GM19463 (cell line): ENCODE results near the gene UBE2R2.
"Not testable (repeated sequence)": the region's sequence is repeated elsewhere in the genome, so short reads cannot be mapped to it uniquely, and the experiment has no call there.

Source experiments
- ATAC-seq: cut with Tn5 transposase; IDR thresholded peaks from one replicate; pipeline ENCODE4 v1.9.1; 2021; ENCODE audit warnings: mild to moderate bottlenecking, moderate library complexity; ENCODE audit not compliant: unreplicated experiment

Gene UBE2R2

DNA sequence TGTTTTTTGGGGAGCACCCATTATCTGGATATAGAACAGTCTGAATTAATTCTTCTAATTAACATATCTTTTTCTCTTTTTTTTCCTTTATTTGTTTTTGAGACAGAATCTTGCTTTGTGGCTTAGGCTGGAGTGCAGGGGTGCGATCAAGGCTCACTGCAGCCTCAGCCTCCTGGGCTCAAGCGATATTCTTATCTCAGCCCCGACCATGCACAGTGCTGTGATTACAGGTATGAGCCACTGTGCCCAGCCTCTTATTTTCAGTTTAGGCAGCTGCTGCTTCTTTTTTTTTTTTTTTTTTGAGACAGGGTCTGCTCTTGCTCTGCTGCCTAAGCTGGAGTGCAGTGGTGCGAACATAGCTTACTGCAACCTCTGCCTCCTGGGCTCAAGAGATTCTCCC, 20.2 kb downstream of the UBE2R2 start:
- no peak for ATAC-seq

DNA sequence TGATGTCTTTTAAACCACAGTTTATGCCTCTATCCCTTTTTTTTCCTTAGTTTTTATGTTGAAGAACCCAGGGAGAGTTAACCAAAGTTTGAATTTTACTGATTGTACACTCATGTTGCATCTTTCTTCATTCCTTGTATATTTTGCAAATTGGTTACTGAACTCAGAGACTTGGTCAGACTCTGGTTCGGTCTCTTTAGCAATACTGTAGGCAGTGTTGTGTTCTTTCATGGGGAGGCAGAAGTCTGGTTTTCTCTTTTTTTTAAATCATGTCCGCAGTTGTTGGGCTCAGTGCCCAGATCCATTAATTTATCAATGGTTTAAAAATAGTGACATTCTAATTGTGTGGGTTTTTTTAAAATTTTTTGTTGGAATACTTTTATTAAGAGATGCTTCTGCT, 23.4 kb downstream of the UBE2R2 start:
- ATAC-seq = no peak

DNA sequence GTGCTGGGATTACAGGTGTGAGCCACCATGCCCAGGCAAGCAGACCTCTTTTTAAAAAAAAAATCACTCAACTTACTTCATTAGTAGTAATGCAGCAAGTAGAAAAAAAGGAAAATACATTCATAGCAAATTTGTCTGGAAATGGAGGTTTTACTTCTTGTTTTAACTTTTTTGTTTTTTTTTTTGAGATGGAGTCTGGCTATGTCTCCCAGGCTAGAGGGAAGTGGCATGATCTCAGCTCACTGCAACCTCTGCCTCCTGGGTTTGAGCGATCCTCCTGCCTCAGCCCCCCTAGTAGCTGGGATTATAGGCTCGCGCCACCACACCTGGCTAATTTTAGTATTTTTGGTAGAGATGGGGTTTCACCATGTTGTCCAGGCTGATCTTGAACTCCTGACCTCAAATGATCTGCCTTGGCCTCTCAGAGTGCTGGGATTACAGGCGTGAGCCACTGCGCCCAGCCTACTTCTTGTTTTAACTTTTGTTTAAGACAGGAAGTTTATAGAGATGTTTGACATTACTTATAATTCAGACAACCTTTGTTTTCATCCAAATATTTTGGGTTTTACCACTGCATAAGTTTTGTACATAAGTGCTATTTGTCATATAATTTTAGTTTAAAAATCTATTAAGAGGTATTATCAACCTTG, 26.5 kb downstream of the UBE2R2 start:
- no peak for ATAC-seq

DNA sequence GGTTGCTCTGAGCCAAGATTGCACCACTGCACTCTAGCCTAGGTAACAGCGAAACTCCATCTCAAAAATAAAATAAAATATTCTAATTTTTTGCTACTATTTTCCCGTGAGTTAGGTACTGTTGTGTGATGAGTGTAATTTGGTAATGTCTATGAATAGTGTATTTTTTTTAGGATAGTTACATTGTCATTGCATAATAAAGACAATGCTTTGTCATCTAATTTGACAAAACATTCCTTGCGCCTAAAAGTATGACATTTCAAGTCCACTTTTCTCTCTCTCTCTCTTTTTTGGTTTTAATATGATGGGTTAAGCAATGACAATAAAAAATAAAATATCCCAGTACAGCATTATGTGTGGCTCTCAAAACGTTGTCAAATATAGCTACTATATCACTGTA, 29.3 kb downstream of the UBE2R2 start:
- ATAC-seq = no peak

DNA sequence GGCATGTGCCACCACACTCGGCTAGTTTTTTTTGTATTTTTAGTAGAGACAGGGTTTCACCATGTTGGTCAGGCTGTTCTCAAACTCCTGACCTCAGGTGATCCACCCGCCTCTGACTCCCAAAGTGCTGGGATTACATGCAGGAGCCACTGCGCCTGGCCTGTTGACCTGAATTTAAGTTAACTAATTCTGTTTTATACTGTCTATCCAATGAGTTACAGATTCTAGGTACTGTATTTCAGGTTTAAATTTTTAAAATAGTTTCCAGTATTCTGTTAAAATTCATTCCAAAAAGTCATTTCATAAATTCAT, 30.9 kb downstream of the UBE2R2 start:
- ATAC-seq = not testable (repeated sequence)

DNA sequence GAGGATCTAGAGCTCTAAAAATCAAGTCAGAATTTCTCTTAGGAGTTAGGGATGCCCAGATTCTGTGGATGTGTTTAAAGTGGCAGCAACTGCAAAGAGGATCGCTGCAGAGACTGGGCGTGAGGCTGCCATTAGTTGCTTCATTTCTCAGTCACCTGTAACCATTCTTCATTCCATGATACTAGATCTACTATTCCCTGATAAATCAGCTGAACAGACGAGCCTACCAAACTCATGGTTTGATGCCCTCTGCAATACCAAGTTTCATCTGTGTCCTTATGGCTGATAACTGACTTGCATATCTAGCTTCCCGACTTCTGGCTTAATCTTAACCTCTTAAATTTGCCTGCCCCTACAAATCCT, 33.3 kb downstream of the UBE2R2 start:
- no peak for ATAC-seq

DNA sequence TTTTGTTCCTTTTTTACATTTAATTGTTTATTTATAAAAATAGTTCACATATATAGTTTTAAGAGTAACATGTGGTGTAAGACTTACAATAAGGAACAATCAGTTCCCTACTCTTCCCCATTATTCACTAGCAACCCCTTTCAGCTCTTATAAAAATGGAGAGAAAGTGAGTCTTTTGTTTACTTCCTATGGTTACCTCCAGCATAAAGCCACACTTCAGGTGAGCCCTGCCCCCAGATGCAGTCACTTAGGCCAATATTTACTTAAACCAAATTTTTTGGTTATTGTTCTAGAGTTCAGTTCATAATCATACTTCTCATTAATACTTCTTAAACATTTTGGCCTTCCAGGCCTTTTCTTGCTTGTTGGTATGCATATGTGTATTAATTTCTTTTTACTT, 33.7 kb downstream of the UBE2R2 start:
- ATAC-seq = no peak

GRCh38 chr9:33851301-33851700, 34.3 kb downstream of the UBE2R2 start:
- no peak for ATAC-seq

DNA sequence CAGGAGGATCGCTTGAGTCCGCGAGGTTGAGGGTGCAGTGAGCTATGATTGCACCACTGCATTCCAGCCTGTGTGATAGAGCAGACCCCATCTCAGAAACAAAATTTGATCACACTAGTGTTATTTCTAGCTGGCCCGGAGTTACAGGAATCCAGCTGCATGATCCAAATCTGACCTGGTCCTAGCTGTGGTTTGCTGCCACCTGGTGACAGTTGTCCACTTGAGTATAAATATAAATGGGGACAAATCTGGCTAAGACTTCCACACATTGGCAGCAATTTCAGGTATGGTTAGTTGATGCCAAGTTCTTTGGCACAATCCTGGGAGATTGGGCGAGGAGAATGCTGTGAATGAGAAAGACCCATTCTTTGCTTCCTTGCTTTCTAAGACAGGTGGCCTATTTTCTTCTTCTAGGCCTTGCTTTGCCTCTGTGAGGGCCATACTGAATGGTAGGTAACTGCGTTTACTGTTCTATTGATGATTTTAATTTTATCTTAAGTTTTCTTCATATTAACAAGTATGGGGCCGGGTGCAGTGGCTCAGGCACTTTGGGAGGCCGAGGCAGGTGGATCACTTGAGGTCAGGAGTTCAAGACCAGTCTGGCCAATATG, 35.4 kb downstream of the UBE2R2 start:
- no peak for ATAC-seq

DNA sequence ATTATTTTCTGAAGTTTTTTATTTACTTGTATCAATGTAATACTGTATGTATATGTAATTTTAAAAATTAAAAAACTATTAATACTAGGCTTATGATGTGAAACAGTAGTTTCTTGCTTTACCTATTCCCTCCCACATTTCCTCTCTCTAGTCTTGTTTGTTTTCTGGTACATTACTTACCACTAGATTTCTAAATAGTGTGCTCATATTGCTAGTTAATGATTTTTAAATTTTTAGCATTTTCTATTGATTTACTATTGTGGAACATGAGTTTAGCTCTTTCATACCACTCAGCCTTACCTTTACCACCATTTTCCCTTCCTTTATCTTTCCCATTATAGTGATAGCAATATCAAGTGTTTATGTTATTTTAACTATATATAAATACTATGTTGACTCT, 39.3 kb downstream of the UBE2R2 start:
- no peak for ATAC-seq

DNA sequence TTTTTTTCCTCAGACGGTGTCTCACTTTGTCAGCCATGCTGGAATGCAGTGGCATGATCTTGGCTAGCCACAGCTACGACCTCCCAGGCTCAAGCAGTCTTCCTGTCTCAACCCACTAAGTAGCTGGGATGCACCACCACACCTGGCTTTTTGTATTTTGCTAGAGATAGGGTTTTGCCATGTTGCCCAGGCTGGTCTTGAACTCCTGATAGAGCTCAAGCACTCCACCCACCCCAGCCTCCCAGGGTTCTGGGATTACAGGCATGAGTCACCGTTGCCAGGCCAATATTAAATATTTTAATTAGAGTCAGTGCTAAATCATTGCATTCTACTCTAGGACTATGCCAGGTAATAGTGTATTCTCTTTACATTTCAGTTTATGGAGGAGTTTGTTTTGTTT, 41.5 kb downstream of the UBE2R2 start:
- no peak for ATAC-seq

DNA sequence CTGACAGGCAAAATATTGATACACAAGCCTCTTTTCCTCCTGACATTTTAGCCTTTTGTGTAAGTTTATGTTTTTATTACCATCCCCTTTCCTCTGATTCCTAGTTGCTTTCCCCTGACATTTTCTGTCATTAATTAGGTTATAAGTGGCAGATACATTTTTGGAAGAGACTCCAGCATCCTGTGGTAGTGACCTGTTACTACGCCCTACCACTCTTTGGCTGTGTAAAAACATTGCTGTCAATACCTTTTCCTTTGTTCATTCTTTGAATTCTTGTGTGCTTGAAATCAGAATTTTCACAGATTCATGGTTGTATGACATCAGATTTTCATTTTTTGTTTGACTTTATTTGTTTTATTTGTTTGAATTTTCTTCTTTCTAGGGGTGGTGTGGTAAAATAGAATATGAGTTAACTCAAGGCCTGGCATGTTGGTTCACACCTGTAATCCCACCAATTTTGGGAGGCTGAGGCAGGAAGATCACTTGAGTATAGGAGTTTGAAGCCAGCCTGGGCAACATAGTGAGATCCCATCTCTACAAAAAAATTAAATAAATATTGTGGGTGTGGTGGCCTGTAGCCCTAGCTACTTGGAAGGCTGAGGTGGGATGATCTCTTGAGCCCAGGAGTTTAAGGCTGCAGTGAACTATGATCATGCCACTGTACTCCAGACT, 43.4 kb downstream of the UBE2R2 start:
- ATAC-seq = no peak

DNA sequence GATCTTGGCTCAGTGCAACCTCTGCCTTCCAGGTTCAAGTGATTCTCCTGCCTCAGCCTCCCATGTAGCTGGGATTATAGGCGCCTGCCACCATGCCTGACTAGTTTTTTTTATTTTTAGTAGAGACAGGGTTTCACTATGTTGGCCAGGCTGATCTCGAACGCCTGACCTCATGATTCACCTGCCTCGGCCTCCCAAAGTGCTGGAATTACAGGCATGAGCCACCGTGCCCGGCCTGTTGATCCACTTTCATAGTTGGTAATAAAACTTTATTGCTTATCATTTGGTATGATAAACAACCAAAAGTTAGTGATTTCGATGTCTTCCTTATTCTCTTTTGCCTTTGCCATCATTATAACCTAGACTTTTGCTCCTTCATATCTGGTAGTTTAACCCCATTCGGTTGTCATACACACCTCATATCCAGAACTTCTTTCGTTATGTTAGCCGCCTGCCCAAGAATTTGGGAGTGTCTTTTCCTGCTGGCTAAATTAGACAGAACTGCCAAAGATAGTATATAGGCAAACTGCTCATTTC, 45.0 kb downstream of the UBE2R2 start:
- no peak for ATAC-seq

DNA sequence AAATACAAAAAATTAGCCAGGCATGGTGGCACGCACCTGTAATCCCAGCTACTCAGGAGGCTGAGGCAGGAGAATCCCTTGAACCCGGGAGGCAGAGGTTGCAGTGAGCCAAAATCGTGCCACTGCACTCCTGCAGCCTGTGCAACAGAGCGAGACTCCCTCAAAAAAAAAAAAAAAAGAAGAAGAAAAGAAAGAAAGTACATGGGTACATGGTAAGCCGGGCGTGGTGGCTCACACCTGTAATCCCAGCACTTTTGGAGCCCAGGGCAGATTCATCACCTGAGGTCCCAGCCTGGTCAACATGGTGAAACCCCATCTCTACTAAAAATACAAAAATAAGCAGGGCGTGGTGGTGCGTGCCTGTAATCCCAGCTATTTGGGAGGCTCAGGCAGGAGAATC, 46.1 kb downstream of the UBE2R2 start:
- not testable (repeated sequence) for ATAC-seq

DNA sequence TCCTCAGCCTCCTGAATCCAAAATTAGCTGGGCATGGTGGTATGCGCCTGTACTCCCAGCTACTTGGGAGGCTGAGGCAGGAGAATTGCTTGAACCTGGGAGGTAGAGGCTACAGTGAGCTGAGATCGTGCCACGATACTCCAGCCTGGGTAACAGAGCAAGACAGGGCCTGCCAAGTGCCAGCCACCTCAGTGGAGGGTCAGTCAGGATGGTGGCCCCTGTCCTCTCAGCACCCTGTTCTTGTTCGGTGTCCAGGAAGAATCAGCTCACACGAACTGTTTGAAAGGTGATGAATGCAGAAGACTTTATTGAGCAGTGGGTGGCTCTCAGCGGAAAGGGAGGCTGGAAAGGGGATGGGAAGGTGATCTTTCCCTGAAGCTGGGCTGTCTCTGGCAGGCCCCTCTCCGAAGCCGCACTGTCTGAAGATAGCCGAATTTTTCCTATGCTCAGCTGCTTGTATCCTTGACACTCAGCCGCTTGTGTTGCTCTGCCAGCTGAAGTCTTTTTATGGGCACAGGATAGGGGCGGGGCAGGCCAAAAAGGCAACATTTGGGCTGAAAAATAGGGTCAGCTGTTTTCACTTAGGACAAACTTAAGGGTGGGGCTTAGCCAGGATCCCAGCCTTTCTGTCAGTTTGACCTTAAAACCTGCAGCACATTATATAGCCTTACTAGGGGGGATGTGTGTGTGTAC, 50.9 kb downstream of the UBE2R2 start:
- ATAC-seq = no peak

- no peak for ATAC-seq
Observed at GRCh38 chr9:33868440-33868973, 51.5 kb downstream of the UBE2R2 start.

DNA sequence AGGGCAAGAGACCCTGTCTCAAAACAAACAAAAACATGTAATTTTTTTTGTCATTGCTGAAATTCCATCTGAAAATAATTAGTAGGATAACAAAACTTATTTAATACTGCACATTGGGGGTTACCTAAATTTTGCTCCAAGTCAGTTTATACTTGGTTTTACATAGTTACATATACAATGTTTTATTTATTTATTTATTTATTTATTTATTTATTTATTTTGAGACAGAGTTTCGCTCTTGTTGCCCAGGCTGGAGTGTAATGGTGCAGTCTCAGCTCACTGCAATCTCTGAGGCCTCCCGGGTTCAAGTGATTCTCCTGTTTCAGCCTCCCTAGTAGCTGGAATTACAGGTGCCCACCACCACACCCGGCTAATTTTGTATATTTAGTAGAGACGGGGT, 52.3 kb downstream of the UBE2R2 start:
- not testable (repeated sequence) for ATAC-seq

GRCh38 chr9:33877727-33878489, 60.9 kb downstream of the UBE2R2 start:
- no peak for ATAC-seq

GRCh38 chr9:33878691-33879366, 61.9 kb downstream of the UBE2R2 start:
- ATAC-seq = no peak
